Sigmoid colon (tissue), 4 donors: ENCODE measurements around the gene LMO2.

Source experiments
- CTCF ChIP-seq, 4 experiments: fragments of 450-650 bp in 3 of 4; fragments of 200-600 bp in 1 of 4; IDR thresholded peaks; one replicate each; pipeline ENCODE4 v1.5.1; 2016 to 2019; ENCODE audit warnings: antibody characterized with exemption in 4 of 4, mild to moderate bottlenecking in 3 of 4, moderate library complexity in 2 of 4
- POLR2A ChIP-seq, 2 donors: fragments of 450-650 bp; IDR thresholded peaks; one replicate each; pipeline ENCODE4 v1.6.1; 2016; ENCODE audit warnings: antibody characterized with exemption in 2 of 2, mild to moderate bottlenecking in 2 of 2, moderate library complexity in 2 of 2
- POLR2AphosphoS5 ChIP-seq, 4 donors: sonication (generic); formaldehyde crosslinking; IDR thresholded peaks; one replicate each; pipeline ENCODE4 v1.6.1; 2017; ENCODE audit warnings: antibody characterized with exemption in 4 of 4

GRCh38 chr11:33895752-33896137 is 3.9 kb upstream of the LMO2 start:
- TF ChIP-seq POLR2AphosphoS5 (IDR thresholded peaks at IDR 0.05) (no peak), CTCF (IDR thresholded peaks at IDR 0.05) (no peak), POLR2A (IDR thresholded peaks at IDR 0.05) (no peak)
